ENCODE results near the gene PPP6R1. TPM values are rescaled to one million over a fixed set of nuclear protein-coding genes. Genes with fewer than 3 reads are reported as not detected.

Gene PPP6R1
- total RNA-seq, 1 experiment from 2014 or later, result 80.1 TPM

GRCh38 chr19:55181740-55182139 lies 77.1 kb downstream of the PPP6R1 start:
- DNase-seq (ENCODE audit: low spot score), result no peak

Other genes with a start within 250 kb of the PPP6R1 start
- gene GP6, start 220.8 kb downstream of the PPP6R1 start, total RNA-seq (2014; rRNA removed; shearing (Covaris generic)), result 0.07 and 0.48 TPM in 2 replicates
- 10.0 and 11.2 TPM in 2 replicates for gene RDH13, start 195.9 kb downstream of the PPP6R1 start, total RNA-seq (2014; rRNA removed; shearing (Covaris generic))
- gene EPS8L1, start 183.1 kb downstream of the PPP6R1 start, total RNA-seq (2014; rRNA removed; shearing (Covaris generic)), result 4.0 and 9.8 TPM in 2 replicates
- 85.7 and 87.4 TPM in 2 replicates for gene PPP1R12C, start 141.4 kb downstream of the PPP6R1 start, total RNA-seq (2014; rRNA removed; shearing (Covaris generic))
- gene TNNT1, start 109.8 kb downstream of the PPP6R1 start, total RNA-seq (2014; rRNA removed; shearing (Covaris generic)), result 467 and 500 TPM in 2 replicates
- 0.77 TPM in 1 of 2 replicates, not detected in the other for gene TNNI3, start 101.3 kb downstream of the PPP6R1 start, total RNA-seq (2014; rRNA removed; shearing (Covaris generic))
- 10.6 and 15.6 TPM in 2 replicates for gene DNAAF3, start 92.4 kb downstream of the PPP6R1 start, total RNA-seq (2014; rRNA removed; shearing (Covaris generic))
- gene SYT5, start 78.7 kb downstream of the PPP6R1 start, total RNA-seq (2014; rRNA removed; shearing (Covaris generic)), result 0.09 and 1.8 TPM in 2 replicates
- gene PTPRH, start 49.5 kb downstream of the PPP6R1 start, total RNA-seq (2014; rRNA removed; shearing (Covaris generic)), result 12.3 and 18.4 TPM in 2 replicates
- gene TMEM86B, start 30.3 kb downstream of the PPP6R1 start, total RNA-seq (2014; rRNA removed; shearing (Covaris generic)), result 1.6 and 3.4 TPM in 2 replicates
- gene HSPBP1, start 21.1 kb upstream of the PPP6R1 start, total RNA-seq (2014; rRNA removed; shearing (Covaris generic)), result 88.0 and 108 TPM in 2 replicates
- gene BRSK1, start 25.0 kb upstream of the PPP6R1 start, total RNA-seq (2014; rRNA removed; shearing (Covaris generic)), result 11.6 and 12.8 TPM in 2 replicates
- gene TMEM150B, start 66.3 kb upstream of the PPP6R1 start, total RNA-seq (2014; rRNA removed; shearing (Covaris generic)), result not detected in 2 replicates
- gene KMT5C, start 80.9 kb upstream of the PPP6R1 start, total RNA-seq (2014; rRNA removed; shearing (Covaris generic)), result 19.1 and 19.8 TPM in 2 replicates
- gene COX6B2, start 95.7 kb upstream of the PPP6R1 start, total RNA-seq (2014; rRNA removed; shearing (Covaris generic)), result 0.28 TPM in 1 of 2 replicates, not detected in the other
- not detected in 2 replicates for gene GARIN5B, start 104.2 kb upstream of the PPP6R1 start, total RNA-seq (2014; rRNA removed; shearing (Covaris generic))
- 8.4 and 9.4 TPM in 2 replicates for gene IL11, start 111.4 kb upstream of the PPP6R1 start, total RNA-seq (2014; rRNA removed; shearing (Covaris generic))
- not detected in 2 replicates for gene TMEM190, start 117.8 kb upstream of the PPP6R1 start, total RNA-seq (2014; rRNA removed; shearing (Covaris generic))
- 1.2 TPM in 1 of 2 replicates, not detected in the other for gene TMEM238, start 125.3 kb upstream of the PPP6R1 start, total RNA-seq (2014; rRNA removed; shearing (Covaris generic))
- gene RPL28, start 126.9 kb upstream of the PPP6R1 start, total RNA-seq (2014; rRNA removed; shearing (Covaris generic)), result 453 and 647 TPM in 2 replicates
- gene UBE2S, start 148.8 kb upstream of the PPP6R1 start, total RNA-seq (2014; rRNA removed; shearing (Covaris generic)), result 272 and 464 TPM in 2 replicates
- gene SHISA7, start 184.3 kb upstream of the PPP6R1 start, total RNA-seq (2014; rRNA removed; shearing (Covaris generic)), result not detected in 2 replicates
- gene ISOC2, start 202.6 kb upstream of the PPP6R1 start, total RNA-seq (2014; rRNA removed; shearing (Covaris generic)), result 114 and 139 TPM in 2 replicates
- 0.07 TPM in 1 of 2 replicates, not detected in the other for gene C19orf85, start 205.7 kb upstream of the PPP6R1 start, total RNA-seq (2014; rRNA removed; shearing (Covaris generic))
- 4.1 and 4.8 TPM in 2 replicates for gene ZNF628, start 217.6 kb upstream of the PPP6R1 start, total RNA-seq (2014; rRNA removed; shearing (Covaris generic))
- gene NAT14, start 226.2 kb upstream of the PPP6R1 start, total RNA-seq (2014; rRNA removed; shearing (Covaris generic)), result 56.2 and 65.7 TPM in 2 replicates
- 1.1 and 1.2 TPM in 2 replicates for gene SSC5D, start 229.4 kb upstream of the PPP6R1 start, total RNA-seq (2014; rRNA removed; shearing (Covaris generic))

Measured in A172 (cell line).